ENCODE measurements around the gene CEP112.

- TF ChIP-seq EZH2 (IDR thresholded peaks at IDR 0.05; ENCODE audit: borderline replicate concordance, low read depth, low read length, severe bottlenecking) (no peak), CTCF (IDR thresholded peaks at IDR 0.05; ENCODE audit: extremely low read depth in 1 of 2, insufficient read depth in 1 of 2, low read depth in 1 of 2, low read length in 2 of 2) (no peak), POLR2A (IDR thresholded peaks at IDR 0.05; ENCODE audit: low read depth, low read length) (no peak), POLR2AphosphoS5 (IDR thresholded peaks at IDR 0.05; ENCODE audit: insufficient read depth, low read depth, low read length) (no peak), GATA2 (IDR thresholded peaks at IDR 0.05; ENCODE audit: insufficient read depth, insufficient read length, low read depth, low read length) (no peak), JUN (IDR thresholded peaks at IDR 0.05; ENCODE audit: borderline replicate concordance, insufficient read depth, insufficient read length, low read depth) (no peak)
Measured at GRCh38 chr17:65851965-65852736, 339.8 kb downstream of the CEP112 start.

All from endothelial cell of umbilical vein (primary cell).